B cell (primary cell): ENCODE measurements around the gene KLF5.

Experiments used
- EZH2 ChIP-seq: IDR thresholded peaks from 2 replicates; pipeline ENCODE4 v1.6.1; 2012; ENCODE audit warnings: borderline replicate concordance, low read depth, mild to moderate bottlenecking, moderate library complexity, low read length; ENCODE audit not compliant: insufficient read depth, poor library complexity, severe bottlenecking
- TF ChIP-seq, protein P1 (sequence below): fragments of 200-600 bp; IDR thresholded peaks from one replicate; pipeline ENCODE4 v1.8.0; 2022; ENCODE audit warnings: antibody characterized with exemption, mild to moderate bottlenecking

DNA sequence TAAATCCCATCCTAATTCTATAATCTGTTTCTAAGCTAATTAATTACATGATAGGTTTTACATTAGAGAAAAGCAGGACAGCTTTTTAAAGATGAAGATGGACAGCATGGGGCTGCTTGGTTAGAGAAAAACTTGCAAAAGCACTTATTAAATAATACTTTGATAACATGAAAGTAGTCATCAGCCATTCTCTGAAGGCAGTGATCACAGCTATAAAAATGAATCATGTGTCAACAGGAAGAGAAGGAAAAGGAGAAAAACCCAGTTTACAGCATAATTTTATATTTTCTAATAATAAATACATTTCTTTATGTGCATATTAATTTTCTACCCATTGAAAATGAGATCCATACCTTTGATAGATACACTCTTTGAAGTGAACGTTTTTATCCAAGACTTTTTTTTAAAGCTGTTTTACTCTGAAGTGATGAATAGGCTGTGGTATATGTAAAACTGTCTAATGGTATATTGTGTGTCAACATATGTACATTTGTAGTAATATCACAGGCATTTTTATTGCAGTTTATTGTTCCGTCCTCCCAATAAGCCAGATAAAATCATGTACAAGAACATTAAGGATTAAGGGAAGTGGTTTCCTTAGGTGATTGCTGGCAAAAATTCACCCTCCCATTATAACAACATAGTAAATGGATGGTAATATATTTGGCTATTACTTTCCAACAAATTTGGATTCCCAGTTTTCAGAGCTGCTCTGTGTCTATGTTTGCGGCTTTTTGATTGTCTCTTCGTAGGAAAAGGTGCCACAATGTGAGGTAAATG lies 1.3 kb upstream of the KLF5 start:
- TF ChIP-seq EZH2: no peak
- TF ChIP-seq, protein P1, sequence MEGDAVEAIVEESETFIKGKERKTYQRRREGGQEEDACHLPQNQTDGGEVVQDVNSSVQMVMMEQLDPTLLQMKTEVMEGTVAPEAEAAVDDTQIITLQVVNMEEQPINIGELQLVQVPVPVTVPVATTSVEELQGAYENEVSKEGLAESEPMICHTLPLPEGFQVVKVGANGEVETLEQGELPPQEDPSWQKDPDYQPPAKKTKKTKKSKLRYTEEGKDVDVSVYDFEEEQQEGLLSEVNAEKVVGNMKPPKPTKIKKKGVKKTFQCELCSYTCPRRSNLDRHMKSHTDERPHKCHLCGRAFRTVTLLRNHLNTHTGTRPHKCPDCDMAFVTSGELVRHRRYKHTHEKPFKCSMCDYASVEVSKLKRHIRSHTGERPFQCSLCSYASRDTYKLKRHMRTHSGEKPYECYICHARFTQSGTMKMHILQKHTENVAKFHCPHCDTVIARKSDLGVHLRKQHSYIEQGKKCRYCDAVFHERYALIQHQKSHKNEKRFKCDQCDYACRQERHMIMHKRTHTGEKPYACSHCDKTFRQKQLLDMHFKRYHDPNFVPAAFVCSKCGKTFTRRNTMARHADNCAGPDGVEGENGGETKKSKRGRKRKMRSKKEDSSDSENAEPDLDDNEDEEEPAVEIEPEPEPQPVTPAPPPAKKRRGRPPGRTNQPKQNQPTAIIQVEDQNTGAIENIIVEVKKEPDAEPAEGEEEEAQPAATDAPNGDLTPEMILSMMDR: no peak
